Retina (tissue), 1 donor: ENCODE data around the gene UBR2.
"Not testable (repeated sequence)": the region's sequence is repeated elsewhere in the genome, so short reads cannot be mapped to it uniquely, and the experiment has no call there.

Experiments used
- DNase-seq: peaks from one replicate; pipeline ENCODE4 v3.0.0-alpha.2; 2016

Gene UBR2

GRCh38 chr6:42618686-42619085, 54.9 kb downstream of the UBR2 start:
- DNase-seq: no peak

GRCh38 chr6:42619963-42620362, 56.1 kb downstream of the UBR2 start:
- no peak for DNase-seq

GRCh38 chr6:42624601-42625000, 60.8 kb downstream of the UBR2 start:
- no peak for DNase-seq

GRCh38 chr6:42627044-42627443, 63.2 kb downstream of the UBR2 start:
- no peak for DNase-seq

GRCh38 chr6:42627674-42628073, 63.8 kb downstream of the UBR2 start:
- DNase-seq: no peak

- DNase-seq: no peak
Measured at GRCh38 chr6:42628604-42629003, 64.8 kb downstream of the UBR2 start.

- DNase-seq: no peak
Measured at GRCh38 chr6:42629845-42630244, 66.0 kb downstream of the UBR2 start.

GRCh38 chr6:42637681-42638080, 73.9 kb downstream of the UBR2 start:
- DNase-seq: no peak

GRCh38 chr6:42642794-42643193, 79.0 kb downstream of the UBR2 start:
- no peak for DNase-seq

GRCh38 chr6:42644211-42644610, 80.4 kb downstream of the UBR2 start:
- no peak for DNase-seq

GRCh38 chr6:42652024-42652746, 88.4 kb downstream of the UBR2 start:
- DNase-seq: no peak

- no peak for DNase-seq
Measured at GRCh38 chr6:42653851-42654250, 90.0 kb downstream of the UBR2 start.

- DNase-seq: no peak
Measured at GRCh38 chr6:42659806-42660205, 96.0 kb downstream of the UBR2 start.

GRCh38 chr6:42661540-42662153, 97.8 kb downstream of the UBR2 start:
- DNase-seq: peak; percentile 84

- no peak for DNase-seq
Measured at GRCh38 chr6:42664718-42665117, 100.9 kb downstream of the UBR2 start.

- not testable (repeated sequence) for DNase-seq
Measured at GRCh38 chr6:42674368-42674767, 110.5 kb downstream of the UBR2 start.

- DNase-seq: no peak
Measured at GRCh38 chr6:42674780-42675179, 111.0 kb downstream of the UBR2 start.

GRCh38 chr6:42679358-42679757, 115.5 kb downstream of the UBR2 start:
- no peak for DNase-seq

- DNase-seq: no peak
Measured at GRCh38 chr6:42688281-42688680, 124.5 kb downstream of the UBR2 start.

- no peak for DNase-seq
Measured at GRCh38 chr6:42689371-42689770, 125.5 kb downstream of the UBR2 start.

- no peak for DNase-seq
Measured at GRCh38 chr6:42690151-42690702, 126.4 kb downstream of the UBR2 start.

GRCh38 chr6:42690872-42691271, 127.0 kb downstream of the UBR2 start:
- DNase-seq: no peak

- DNase-seq: no peak
Measured at GRCh38 chr6:42692137-42692911, 128.5 kb downstream of the UBR2 start.
